ENCODE measurements around the gene HDAC8. TPM values are rescaled to one million over a fixed set of nuclear protein-coding genes. Genes with fewer than 3 reads are reported as not detected.
"Not testable (repeated sequence)": the region's sequence is repeated elsewhere in the genome, so short reads cannot be mapped to it uniquely, and the experiment has no call there.

Gene HDAC8
- total RNA-seq, 1 experiment from 2014 or later, result 26.2 TPM

GRCh38 chrX:72460715-72461114 lies 111.9 kb downstream of the HDAC8 start:
- H3K4me3 Mint-ChIP-seq (ENCODE audit: unreplicated experiment), result no peak overlapping the region
- POLR2A ChIA-PET, result no interaction called here
- H3K27me3 Mint-ChIP-seq (ENCODE audit: insufficient read depth, unreplicated experiment), result no peaks in the 10 kb centered on the region

GRCh38 chrX:72449034-72449433 lies 123.6 kb downstream of the HDAC8 start:
- POLR2A ChIA-PET; H3K27ac Mint-ChIP-seq (ENCODE audit: unreplicated experiment); H3K27me3 Mint-ChIP-seq (ENCODE audit: insufficient read depth, unreplicated experiment); H3K4me1 Mint-ChIP-seq (ENCODE audit: low read depth, unreplicated experiment); CTCF ChIA-PET; H3K27me3 ChIP-seq (replicated peaks; ENCODE audit: control insufficient read depth, insufficient read depth, low read length); H3K36me3 ChIP-seq (ENCODE audit: control insufficient read depth, insufficient read depth, low read length); H3K9me3 ChIP-seq; DNase-seq; intact Hi-C loops (cut with micrococcal nuclease; ENCODE audit: unreplicated experiment); H3K4me3 Mint-ChIP-seq (ENCODE audit: unreplicated experiment); H3K4me3 ChIP-seq (ENCODE audit: low read depth, low read length); BruUV-seq (replicated peaks); H3K4me1 ChIP-seq; H3K9me3 Mint-ChIP-seq (ENCODE audit: unreplicated experiment); H3K36me3 Mint-ChIP-seq (ENCODE audit: insufficient read depth, unreplicated experiment): not testable (repeated sequence)

More at GRCh38 chrX:72460715-72461114, 111.9 kb downstream of the HDAC8 start:
- CTCF ChIA-PET, result no interaction called here
- peaks cover 6% of the 10 kb centered on the region for H3K4me1 Mint-ChIP-seq (ENCODE audit: low read depth, unreplicated experiment)
- no peaks in the 10 kb centered on the region for H3K36me3 ChIP-seq (ENCODE audit: control insufficient read depth, insufficient read depth, low read length)
- no peak overlapping the region for H3K4me3 ChIP-seq (ENCODE audit: low read depth, low read length)
- H3K27ac Mint-ChIP-seq (ENCODE audit: unreplicated experiment), result no peak overlapping the region
- DNase-seq, result no peak
- BruUV-seq (replicated peaks), result no TSS peak
- H3K4me1 ChIP-seq, result no peaks in the 10 kb centered on the region
- no peaks in the 10 kb centered on the region for H3K9me3 ChIP-seq
- peaks cover 12% of the 10 kb centered on the region for H3K36me3 Mint-ChIP-seq (ENCODE audit: insufficient read depth, unreplicated experiment)
- intact Hi-C loops (cut with micrococcal nuclease; ENCODE audit: unreplicated experiment), result no loop called here
- no peaks in the 10 kb centered on the region for H3K9me3 Mint-ChIP-seq (ENCODE audit: unreplicated experiment)
- H3K27me3 ChIP-seq (replicated peaks; ENCODE audit: control insufficient read depth, insufficient read depth, low read length), result no peaks in the 10 kb centered on the region
- TF ChIP-seq CTCF (IDR thresholded peaks at IDR 0.05; ENCODE audit: insufficient read depth in 1 of 2, low read depth in 1 of 2, low read length in 1 of 2, severe bottlenecking in 1 of 2, unreplicated experiment in 1 of 2), result no peak

GRCh38 chrX:72440764-72441163 lies 131.9 kb downstream of the HDAC8 start:
- BruUV-seq (replicated peaks); H3K27me3 Mint-ChIP-seq (ENCODE audit: insufficient read depth, unreplicated experiment); H3K9me3 ChIP-seq; H3K4me1 Mint-ChIP-seq (ENCODE audit: low read depth, unreplicated experiment); H3K27ac Mint-ChIP-seq (ENCODE audit: unreplicated experiment); CTCF ChIA-PET; DNase-seq; H3K36me3 ChIP-seq (ENCODE audit: control insufficient read depth, insufficient read depth, low read length); H3K27me3 ChIP-seq (replicated peaks; ENCODE audit: control insufficient read depth, insufficient read depth, low read length); H3K4me3 ChIP-seq (ENCODE audit: low read depth, low read length); H3K4me3 Mint-ChIP-seq (ENCODE audit: unreplicated experiment); POLR2A ChIA-PET; H3K36me3 Mint-ChIP-seq (ENCODE audit: insufficient read depth, unreplicated experiment); H3K4me1 ChIP-seq; intact Hi-C loops (cut with micrococcal nuclease; ENCODE audit: unreplicated experiment): not testable (repeated sequence)
- peaks cover 31% of the 10 kb centered on the region for H3K9me3 Mint-ChIP-seq (ENCODE audit: unreplicated experiment)

GRCh38 chrX:72436010-72436409 lies 136.6 kb downstream of the HDAC8 start:
- peaks cover 32% of the 10 kb centered on the region for H3K9me3 Mint-ChIP-seq (ENCODE audit: unreplicated experiment)
- Histone ChIP-seq H3K4me3 (ENCODE audit: low read depth, low read length) (no peak overlapping the region), H3K27me3 (replicated peaks; ENCODE audit: control insufficient read depth, insufficient read depth, low read length) (no peaks in the 10 kb centered on the region), H3K4me1 (no peaks in the 10 kb centered on the region), H3K36me3 (ENCODE audit: control insufficient read depth, insufficient read depth, low read length) (no peaks in the 10 kb centered on the region), H3K9me3 (no peaks in the 10 kb centered on the region)
- no peaks in the 10 kb centered on the region for H3K4me1 Mint-ChIP-seq (ENCODE audit: low read depth, unreplicated experiment)
- ChIA-PET POLR2A (no interaction called here), CTCF (no interaction called here)
- no peak for DNase-seq
- BruUV-seq (replicated peaks), result no TSS peak
- intact Hi-C loops (cut with micrococcal nuclease; ENCODE audit: unreplicated experiment), result no loop called here
- no peak for TF ChIP-seq CTCF (IDR thresholded peaks at IDR 0.05; ENCODE audit: insufficient read depth in 1 of 2, low read depth in 1 of 2, low read length in 1 of 2, severe bottlenecking in 1 of 2, unreplicated experiment in 1 of 2)
- H3K27me3 Mint-ChIP-seq (ENCODE audit: insufficient read depth, unreplicated experiment), result no peaks in the 10 kb centered on the region
- H3K36me3 Mint-ChIP-seq (ENCODE audit: insufficient read depth, unreplicated experiment), result peaks cover 6% of the 10 kb centered on the region
- no peak overlapping the region for H3K4me3 Mint-ChIP-seq (ENCODE audit: unreplicated experiment)
- H3K27ac Mint-ChIP-seq (ENCODE audit: unreplicated experiment), result no peak overlapping the region

Measured in Caco-2 (cell line).